SU-DHL-6 (cell line): ENCODE measurements around the gene NKAPD1.

Experiments used
- EZH2phosphoT487 ChIP-seq: fragments of 200-600 bp; sonication (generic), shearing (Covaris generic); conservative IDR thresholded peaks from 2 replicates; pipeline ENCODE4 v1.6.1; 2018; ENCODE audit warnings: mild to moderate bottlenecking, antibody characterized with exemption, low read length, moderate library complexity, mixed read lengths
- TF ChIP-seq, protein P1 (sequence below): fragments of 200-600 bp; sonication (generic); IDR thresholded peaks from one replicate; pipeline ENCODE4 v1.5.1; 2017; ENCODE audit warnings: antibody characterized with exemption, mild to moderate bottlenecking, low read length, moderate library complexity; ENCODE audit not compliant: insufficient read depth, poor library complexity, severe bottlenecking

- TF ChIP-seq, protein P1, sequence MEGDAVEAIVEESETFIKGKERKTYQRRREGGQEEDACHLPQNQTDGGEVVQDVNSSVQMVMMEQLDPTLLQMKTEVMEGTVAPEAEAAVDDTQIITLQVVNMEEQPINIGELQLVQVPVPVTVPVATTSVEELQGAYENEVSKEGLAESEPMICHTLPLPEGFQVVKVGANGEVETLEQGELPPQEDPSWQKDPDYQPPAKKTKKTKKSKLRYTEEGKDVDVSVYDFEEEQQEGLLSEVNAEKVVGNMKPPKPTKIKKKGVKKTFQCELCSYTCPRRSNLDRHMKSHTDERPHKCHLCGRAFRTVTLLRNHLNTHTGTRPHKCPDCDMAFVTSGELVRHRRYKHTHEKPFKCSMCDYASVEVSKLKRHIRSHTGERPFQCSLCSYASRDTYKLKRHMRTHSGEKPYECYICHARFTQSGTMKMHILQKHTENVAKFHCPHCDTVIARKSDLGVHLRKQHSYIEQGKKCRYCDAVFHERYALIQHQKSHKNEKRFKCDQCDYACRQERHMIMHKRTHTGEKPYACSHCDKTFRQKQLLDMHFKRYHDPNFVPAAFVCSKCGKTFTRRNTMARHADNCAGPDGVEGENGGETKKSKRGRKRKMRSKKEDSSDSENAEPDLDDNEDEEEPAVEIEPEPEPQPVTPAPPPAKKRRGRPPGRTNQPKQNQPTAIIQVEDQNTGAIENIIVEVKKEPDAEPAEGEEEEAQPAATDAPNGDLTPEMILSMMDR = no peak
- TF ChIP-seq EZH2phosphoT487 = no peak
Observed at GRCh38 chr11:112033902-112034301, 40.2 kb upstream of the NKAPD1 start.
